GM10266 (cell line): ENCODE results near the gene HLCS.

Source experiments
- DNase-seq: peaks from one replicate; pipeline ENCODE4 v3.0.0; 2012; ENCODE audit errors: extremely low spot score
- CTCF ChIP-seq: IDR thresholded peaks from 2 replicates; pipeline ENCODE4 v1.5.1; 2012; ENCODE audit warnings: mild to moderate bottlenecking, low read depth; ENCODE audit not compliant: control insufficient read depth, insufficient read depth; ENCODE audit errors: missing control alignments

HLCS gene

DNA sequence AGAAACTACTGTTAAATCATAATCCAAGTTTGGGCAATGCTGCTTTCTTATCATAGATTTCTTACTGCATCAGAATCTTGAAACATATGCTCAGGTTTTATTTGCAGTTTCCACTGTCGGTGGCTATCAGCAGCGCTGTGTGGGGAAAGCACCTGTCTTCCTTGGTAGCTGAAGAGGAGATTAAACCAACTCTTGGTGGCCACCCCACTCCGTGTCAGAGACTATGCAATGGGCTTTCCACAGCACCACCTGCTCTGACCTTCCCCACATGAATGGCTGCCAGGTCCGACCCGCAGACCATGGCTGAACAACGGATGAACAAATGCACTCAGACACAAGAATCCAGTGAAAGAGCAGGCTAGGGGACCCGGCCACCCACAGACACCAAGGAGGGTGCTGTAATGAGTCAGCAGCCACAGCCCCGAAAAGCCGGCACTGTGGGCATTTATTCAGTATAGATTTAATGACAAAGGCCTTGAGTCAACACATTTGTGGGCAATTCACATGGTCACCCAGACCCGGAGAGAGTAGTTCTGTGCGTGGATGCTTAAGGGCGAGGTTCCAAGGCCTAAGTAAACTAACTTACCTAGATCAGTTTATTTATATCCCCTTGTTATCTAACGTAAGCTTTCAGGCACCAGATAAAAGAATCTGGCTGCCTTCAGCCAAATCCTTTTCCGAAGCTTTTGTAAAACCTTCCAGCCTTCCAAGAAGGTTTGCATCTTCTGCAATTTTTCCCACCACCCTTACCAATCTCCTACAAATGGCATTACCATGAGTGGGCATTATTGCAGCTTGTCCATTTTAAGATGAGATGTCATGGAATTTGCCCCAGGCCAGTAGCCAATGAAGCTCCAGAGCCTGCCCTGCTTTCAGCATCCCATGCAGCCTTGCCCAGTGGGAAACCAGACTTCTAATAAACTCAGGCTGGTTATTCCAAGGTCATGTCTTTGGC lies 82.7 kb downstream of the HLCS start:
- no peak for DNase-seq

DNA sequence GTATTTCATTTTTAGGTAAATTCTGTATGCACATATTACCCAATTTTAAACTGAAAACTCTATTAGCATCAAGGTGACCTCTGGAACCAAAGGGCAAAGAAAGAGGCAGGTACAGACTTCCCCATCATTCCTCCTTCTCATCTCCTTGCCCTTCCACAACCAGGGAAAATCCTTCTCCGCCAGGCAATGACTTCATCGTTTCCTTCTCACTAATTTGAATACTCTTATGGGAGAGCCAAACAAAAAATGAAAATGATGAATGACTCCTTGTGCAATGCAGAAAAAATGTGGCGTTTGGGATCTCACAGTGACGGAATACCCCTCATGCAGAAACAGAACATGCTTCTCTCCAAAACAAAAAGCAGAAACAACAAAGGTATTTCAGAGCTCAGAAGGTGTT lies 83.7 kb downstream of the HLCS start:
- no peak for TF ChIP-seq CTCF
- DNase-seq: no peak

More for the DNA sequence above, 82.7 kb downstream of the HLCS start:
- no peak for TF ChIP-seq CTCF

GRCh38 chr21:36881228-36881627 lies 85.2 kb downstream of the HLCS start:
- no peak for TF ChIP-seq CTCF
- DNase-seq: no peak

GRCh38 chr21:36879827-36880226 lies 86.6 kb downstream of the HLCS start:
- TF ChIP-seq CTCF: no peak
- DNase-seq: no peak

- no peak for DNase-seq
- no peak for TF ChIP-seq CTCF
Measured at GRCh38 chr21:36877741-36878140, 88.7 kb downstream of the HLCS start.

GRCh38 chr21:36874665-36875064 lies 91.8 kb downstream of the HLCS start:
- no peak for TF ChIP-seq CTCF

DNA sequence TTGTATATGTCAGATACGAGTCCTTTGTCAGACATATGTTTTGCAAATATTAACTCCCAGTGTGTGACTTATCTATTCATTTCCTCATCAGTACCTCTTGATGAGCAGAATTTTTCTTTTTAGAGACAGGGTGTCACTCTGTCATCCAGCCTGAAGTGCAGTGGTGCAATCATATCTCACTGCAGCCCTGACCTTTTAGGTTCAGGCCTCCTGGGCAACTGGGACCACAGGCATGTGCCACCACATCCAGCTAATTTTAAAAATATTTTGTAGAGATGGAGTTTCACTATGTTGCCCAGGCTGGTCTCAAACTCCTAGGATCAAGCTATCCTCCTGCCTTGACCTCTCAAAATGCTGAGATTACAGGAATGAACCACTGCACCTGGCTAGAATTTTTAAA lies 93.0 kb downstream of the HLCS start:
- DNase-seq: no peak
- TF ChIP-seq CTCF: no peak

More at GRCh38 chr21:36874665-36875064, 91.8 kb downstream of the HLCS start:
- no peak for DNase-seq
